ENCODE measurements around the gene DHODH. TPM values are rescaled to one million over a fixed set of nuclear protein-coding genes. Genes with fewer than 3 reads are reported as not detected.

Gene DHODH
- polyA plus RNA-seq, 3 donors, result 5.3 to 14.7 (median 7.4) TPM

DNA sequence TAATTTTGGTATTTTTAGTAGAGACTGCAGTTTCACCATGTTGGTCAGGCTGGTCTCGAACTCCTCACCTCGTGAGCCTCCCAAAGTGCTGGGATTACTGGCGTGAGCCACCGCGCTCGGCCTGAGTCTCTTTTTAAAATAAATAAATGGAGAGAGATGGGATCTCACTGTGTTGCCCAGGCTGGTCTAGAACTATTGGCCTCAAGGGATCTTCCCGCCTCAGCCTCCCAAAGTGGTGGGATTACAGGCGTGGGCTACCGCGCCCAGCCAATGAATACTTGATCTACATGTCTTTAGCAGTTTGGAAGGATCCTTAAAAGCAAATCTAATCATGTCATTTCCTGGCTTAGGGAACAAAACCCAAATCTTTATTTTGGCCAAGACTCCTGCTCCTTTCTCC lies 1.2 kb downstream of the DHODH start:
- H3K27ac ChIP-seq (ENCODE audit: low read depth, low read length), result no peak overlapping the region
- 97 to 99% (median 97%) methylated on average over 10 of the region's 10 CpGs for WGBS, 3 donors

- WGBS, 3 donors, result 72 to 77% (median 72%) methylated on average over 9 of the region's 9 CpGs
- no peak overlapping the region for H3K27ac ChIP-seq (ENCODE audit: low read depth, low read length)
Measured at GRCh38 chr16:72012607-72013006, 4.1 kb downstream of the DHODH start.

DNA sequence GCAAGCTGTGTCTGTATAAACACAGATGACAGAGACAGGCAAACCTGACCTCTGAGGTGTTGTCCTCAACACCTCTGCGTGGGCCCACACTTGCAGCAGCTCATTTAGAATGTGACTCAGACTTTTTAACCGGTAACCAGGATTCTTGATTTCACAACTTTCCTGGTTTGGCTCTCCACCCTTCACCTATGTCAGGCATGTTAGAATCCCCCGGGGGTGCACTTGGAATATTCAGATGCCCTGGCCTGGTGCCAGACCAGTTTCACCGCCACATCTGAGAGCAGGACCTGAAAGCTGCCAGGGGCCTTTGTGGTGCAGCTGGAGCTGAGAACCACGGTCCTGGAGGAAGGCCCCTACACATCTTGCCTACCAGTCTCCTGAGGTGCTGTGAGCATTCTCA lies 4.8 kb downstream of the DHODH start:
- WGBS, 3 donors, result 21 to 50% (median 29%) methylated on average over 5 of the region's 5 CpGs
- peak overlapping the region; percentile 31 for H3K27ac ChIP-seq (ENCODE audit: low read depth, low read length)

GRCh38 chr16:72013888-72014581 lies 5.5 kb downstream of the DHODH start:
- H3K27ac ChIP-seq (ENCODE audit: low read depth, low read length), result no peak overlapping the region
- WGBS, 3 donors, result 37 to 57% (median 39%) methylated on average over 15 of the region's 15 CpGs

GRCh38 chr16:72014675-72015074 lies 6.1 kb downstream of the DHODH start:
- H3K27ac ChIP-seq (ENCODE audit: low read depth, low read length), result no peak overlapping the region

GRCh38 chr16:72015124-72015523 lies 6.6 kb downstream of the DHODH start:
- H3K27ac ChIP-seq (ENCODE audit: low read depth, low read length), result no peak overlapping the region
- 79 to 88% (median 84%) methylated on average over 3 of the region's 3 CpGs for WGBS, 3 donors

More at GRCh38 chr16:72014675-72015074, 6.1 kb downstream of the DHODH start:
- WGBS, 3 donors, result 82 to 84% (median 84%) methylated on average over 8 of the region's 8 CpGs

DNA sequence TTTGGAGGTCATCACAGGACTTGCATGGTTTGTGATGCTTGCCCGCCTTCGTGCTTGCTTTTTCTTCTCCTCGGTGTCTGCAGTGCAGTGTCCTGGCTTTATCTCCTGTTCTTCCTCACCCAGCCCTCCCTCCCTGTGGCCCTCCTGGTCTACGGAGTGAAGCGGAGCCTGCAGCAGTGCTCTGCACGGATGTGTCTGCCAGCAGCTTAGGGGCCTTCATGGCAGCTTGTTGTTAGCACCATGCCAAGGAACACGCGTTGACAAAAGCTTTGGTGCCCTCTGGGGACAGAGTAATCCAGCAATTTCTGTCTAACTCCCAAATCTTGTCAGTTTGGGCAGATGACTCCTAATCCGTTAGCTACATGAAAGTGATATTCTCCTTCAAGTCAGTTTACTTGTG lies 9.9 kb downstream of the DHODH start:
- no peak overlapping the region for H3K27ac ChIP-seq (ENCODE audit: low read depth, low read length)
- WGBS, 3 donors, result 85 to 88% (median 86%) methylated on average over 9 of the region's 9 CpGs

- WGBS, 3 donors, result 81 to 87% (median 86%) methylated on average over 15 of the region's 15 CpGs
- H3K27ac ChIP-seq (ENCODE audit: low read depth, low read length), result no peak overlapping the region
Measured at GRCh38 chr16:72021043-72021442, 12.5 kb downstream of the DHODH start.

DNA sequence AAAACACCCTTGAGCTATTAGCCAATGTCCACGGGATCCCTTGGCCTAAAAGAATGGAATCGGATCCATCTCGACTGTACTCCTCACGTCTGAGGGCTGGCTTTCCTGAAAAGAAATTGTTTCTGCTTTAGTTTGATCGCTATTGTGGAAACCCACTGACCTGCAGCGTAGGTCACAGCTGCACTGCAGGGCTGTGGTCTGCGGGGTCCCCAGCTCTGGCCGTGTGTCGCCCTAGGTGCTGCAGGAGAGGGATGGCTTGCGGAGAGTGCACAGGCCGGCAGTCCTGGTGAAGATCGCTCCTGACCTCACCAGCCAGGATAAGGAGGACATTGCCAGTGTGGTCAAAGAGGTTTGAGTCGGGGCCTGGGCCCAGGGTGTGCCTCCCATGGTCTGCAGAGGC lies 13.6 kb downstream of the DHODH start:
- H3K27ac ChIP-seq (ENCODE audit: low read depth, low read length), result no peak overlapping the region
- 95 to 97% (median 96%) methylated on average over 13 of the region's 13 CpGs for WGBS, 3 donors

- 84 to 88% (median 85%) methylated on average over 10 of the region's 10 CpGs for WGBS, 3 donors
- H3K27ac ChIP-seq (ENCODE audit: low read depth, low read length), result no peak overlapping the region
Measured at GRCh38 chr16:72023962-72024361, 15.4 kb downstream of the DHODH start.

- H3K27ac ChIP-seq (ENCODE audit: low read depth, low read length), result no peak overlapping the region
- 70 to 77% (median 72%) methylated on average over 6 of the region's 6 CpGs for WGBS, 3 donors
Measured at GRCh38 chr16:72024862-72025382, 16.4 kb downstream of the DHODH start.

DNA sequence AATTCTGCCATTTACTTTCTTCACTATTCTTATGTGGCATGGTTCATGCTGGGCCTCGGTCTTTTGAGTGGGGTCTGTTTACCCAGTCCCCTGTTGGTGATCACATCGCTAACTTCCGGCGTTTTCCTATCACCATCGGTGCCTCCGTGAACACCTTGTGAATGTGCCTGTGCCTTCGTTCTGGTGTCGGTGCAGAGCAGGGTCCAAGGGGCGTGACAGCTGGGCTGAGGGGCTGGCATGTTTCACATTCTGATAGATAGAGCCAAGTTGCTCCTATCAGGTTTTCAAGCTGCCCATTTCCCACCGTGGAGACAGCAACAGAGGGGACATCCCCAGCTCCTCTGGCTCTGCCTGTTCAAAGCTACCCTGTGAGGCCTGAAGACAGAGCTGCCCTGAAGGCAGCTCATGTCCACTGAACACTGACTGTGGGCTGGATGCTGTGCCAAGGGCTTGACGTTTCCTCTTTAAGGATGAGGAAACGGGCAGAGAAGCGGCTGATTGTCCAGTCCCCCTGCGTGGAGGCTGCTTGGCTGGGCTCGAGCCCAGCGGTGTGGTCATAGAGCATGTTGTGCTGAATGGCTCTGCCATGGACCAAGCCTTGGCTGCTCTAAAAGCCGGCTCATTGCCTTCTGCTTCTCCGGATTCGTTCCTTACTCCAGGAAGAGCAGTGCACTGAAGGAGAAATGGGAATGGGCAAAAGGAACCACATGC lies 17.0 kb downstream of the DHODH start:
- WGBS, 3 donors, result 84 to 90% (median 85%) methylated on average over 19 of the region's 19 CpGs
- no peak overlapping the region for H3K27ac ChIP-seq (ENCODE audit: low read depth, low read length)

- no peak overlapping the region for H3K27ac ChIP-seq (ENCODE audit: low read depth, low read length)
- 83 to 90% (median 87%) methylated on average over 6 of the region's 6 CpGs for WGBS, 3 donors
Measured at GRCh38 chr16:72027669-72028378, 19.3 kb downstream of the DHODH start.

DNA sequence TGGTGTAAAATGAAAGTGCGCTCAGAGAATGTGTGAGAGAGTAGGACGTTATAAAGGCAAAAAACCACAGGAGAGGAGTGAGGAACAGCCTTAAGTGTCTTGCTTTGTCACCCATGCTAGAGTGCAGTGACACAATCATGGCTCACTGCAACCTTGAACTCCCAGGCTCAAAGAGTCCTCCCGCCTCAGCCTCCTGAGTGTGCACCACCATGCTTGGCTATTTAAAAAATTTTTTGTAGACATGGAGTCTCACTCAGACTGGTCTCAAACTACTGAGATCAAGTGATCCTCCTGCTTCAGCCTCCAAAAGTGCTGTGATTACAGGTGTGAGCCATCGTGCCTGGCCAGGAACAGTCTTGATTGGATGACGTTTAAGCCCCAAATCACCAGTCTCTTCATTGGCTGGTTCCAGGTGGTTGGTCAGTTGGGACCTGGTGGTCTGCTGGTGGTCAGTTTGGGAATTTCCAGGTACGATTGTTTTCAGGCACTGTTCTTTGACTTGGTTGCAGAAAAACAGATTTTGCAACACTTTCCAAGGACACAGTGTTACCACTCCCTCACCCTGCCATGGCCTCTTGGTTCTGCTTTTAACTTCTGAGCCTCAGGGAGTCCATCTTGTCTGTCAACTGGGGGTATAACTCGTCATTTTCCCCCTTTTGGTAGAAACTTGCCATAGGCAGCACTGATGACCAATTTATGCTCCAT lies 21.2 kb downstream of the DHODH start:
- 85 to 89% (median 88%) methylated on average over 7 of the region's 7 CpGs for WGBS, 3 donors

GRCh38 chr16:72033437-72033836 lies 24.9 kb downstream of the DHODH start:
- 70 to 74% (median 73%) methylated on average over 4 of the region's 4 CpGs for WGBS, 3 donors
- no peak overlapping the region for H3K27ac ChIP-seq (ENCODE audit: low read depth, low read length)

More for the DNA sequence above, 21.2 kb downstream of the DHODH start:
- no peak overlapping the region for H3K27ac ChIP-seq (ENCODE audit: low read depth, low read length)

DNA sequence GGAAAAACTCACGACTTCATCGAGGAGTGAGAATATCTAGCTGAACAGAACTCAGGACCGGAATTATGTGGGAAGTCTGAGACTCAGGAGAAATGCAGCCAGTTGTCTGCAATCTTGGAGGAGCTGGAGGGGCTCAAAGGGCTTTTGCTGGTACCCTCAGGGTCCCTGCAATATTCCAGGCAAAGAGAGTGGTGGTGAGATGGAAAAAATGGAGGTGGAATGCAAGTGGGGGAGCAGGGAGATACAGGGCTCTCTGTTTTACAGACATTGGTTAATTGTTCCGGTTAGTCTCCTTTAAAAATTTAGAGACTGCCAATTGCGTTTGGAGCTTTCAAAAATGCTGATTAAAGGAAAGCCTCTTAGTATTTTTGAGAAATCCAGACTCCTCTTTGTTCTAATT lies 27.6 kb downstream of the DHODH start:
- H3K27ac ChIP-seq (ENCODE audit: low read depth, low read length), result no peak overlapping the region
- 77 to 82% (median 79%) methylated on average over 5 of the region's 5 CpGs for WGBS, 3 donors

GRCh38 chr16:72042157-72042660 lies 33.7 kb downstream of the DHODH start:
- H3K27ac ChIP-seq (ENCODE audit: low read depth, low read length), result no peak overlapping the region
- 11 to 38% (median 30%) methylated on average over 2 of the region's 2 CpGs for WGBS, 3 donors

DNA sequence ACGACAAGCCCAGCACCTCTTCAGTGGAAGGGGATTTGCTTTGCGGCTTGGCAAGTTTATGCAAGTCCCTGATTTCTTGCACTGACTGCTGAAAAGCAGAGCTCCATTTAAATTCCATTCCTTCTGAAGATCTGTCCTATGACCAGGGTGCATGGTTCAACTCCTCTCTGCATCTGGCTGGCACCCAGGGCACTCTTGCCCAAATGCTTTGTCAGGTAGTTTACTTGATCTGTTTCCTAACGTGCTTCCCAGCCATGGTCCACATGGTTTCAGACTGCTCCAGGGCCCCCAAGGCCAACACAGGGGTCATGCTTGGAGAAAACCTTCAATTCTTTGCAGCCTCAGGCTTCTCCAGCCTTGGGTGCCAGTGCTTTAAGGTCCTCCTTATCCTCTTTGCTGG lies 34.5 kb downstream of the DHODH start:
- H3K27ac ChIP-seq (ENCODE audit: low read depth, low read length), result no peak overlapping the region
- WGBS, 3 donors, result 57 to 67% (median 59%) methylated on average over 3 of the region's 3 CpGs

Data from adipose tissue (tissue), 3 donors.